Calu3 (cell line): ENCODE measurements around the gene BEST2. TPM values are rescaled to one million over a fixed set of nuclear protein-coding genes. Genes with fewer than 3 reads are reported as not detected.

Experiments used
- BruUV-seq: library from RNA; stranded (reverse); fragments of 400-500 nt; replicated peaks from 2 replicates; lab custom pipeline; 2021; lab: Mats Ljungman, UMichigan
- CTCF ChIA-PET: fragments of 300-600 bp; sonication (Branson Sonifier 250); formaldehyde crosslinking; loops from one replicate; lab custom pipeline; 2022; ENCODE audit warnings: antibody characterized with exemption; lab: Charles Lee
- DNase-seq: peaks from one replicate; pipeline ENCODE4 v3.0.0; 2022
- H3K27ac Mint-ChIP-seq: one replicate; pipeline ENCODE4 v1.8.0; 2022; ENCODE audit warnings: mixed read lengths; ENCODE audit not compliant: unreplicated experiment
- H3K27me3 Mint-ChIP-seq: one replicate; pipeline ENCODE4 v1.8.0; 2022; ENCODE audit warnings: mixed read lengths; ENCODE audit not compliant: unreplicated experiment
- H3K36me3 Mint-ChIP-seq: one replicate; pipeline ENCODE4 v1.8.0; 2022; ENCODE audit warnings: mild to moderate bottlenecking, moderate library complexity, mixed read lengths; ENCODE audit not compliant: insufficient read depth, unreplicated experiment
- H3K4me1 Mint-ChIP-seq: one replicate; pipeline ENCODE4 v1.8.0; 2022; ENCODE audit warnings: mild to moderate bottlenecking, low read depth, mixed read lengths; ENCODE audit not compliant: unreplicated experiment
- H3K4me3 Mint-ChIP-seq: one replicate; pipeline ENCODE4 v1.8.0; 2022; ENCODE audit warnings: mild to moderate bottlenecking, low read depth, moderate library complexity, mixed read lengths; ENCODE audit not compliant: unreplicated experiment
- H3K9me3 Mint-ChIP-seq: one replicate; pipeline ENCODE4 v1.8.0; 2022; ENCODE audit warnings: low read depth, mixed read lengths; ENCODE audit not compliant: unreplicated experiment
- intact Hi-C: fragments of 100-400 bp; cut with micrococcal nuclease; formaldehyde crosslinking; loops from one replicate; pipeline ENCODE4 v1.10.0; 2022; ENCODE audit not compliant: unreplicated experiment
- total RNA-seq: library from RNA; stranded (reverse); gene quantifications from 2 replicates; pipeline ENCODE4 v1.2.3, GENCODE V29; 2022
- TF ChIP-seq, protein P1 (sequence below): fragments of 200-600 bp; IDR thresholded peaks from one replicate; pipeline ENCODE4 v1.8.0; 2022; ENCODE audit warnings: antibody characterized with exemption; ENCODE audit not compliant: unreplicated experiment

BEST2 gene
- total RNA-seq, 1 experiment from 2014 or later = not detected

DNA sequence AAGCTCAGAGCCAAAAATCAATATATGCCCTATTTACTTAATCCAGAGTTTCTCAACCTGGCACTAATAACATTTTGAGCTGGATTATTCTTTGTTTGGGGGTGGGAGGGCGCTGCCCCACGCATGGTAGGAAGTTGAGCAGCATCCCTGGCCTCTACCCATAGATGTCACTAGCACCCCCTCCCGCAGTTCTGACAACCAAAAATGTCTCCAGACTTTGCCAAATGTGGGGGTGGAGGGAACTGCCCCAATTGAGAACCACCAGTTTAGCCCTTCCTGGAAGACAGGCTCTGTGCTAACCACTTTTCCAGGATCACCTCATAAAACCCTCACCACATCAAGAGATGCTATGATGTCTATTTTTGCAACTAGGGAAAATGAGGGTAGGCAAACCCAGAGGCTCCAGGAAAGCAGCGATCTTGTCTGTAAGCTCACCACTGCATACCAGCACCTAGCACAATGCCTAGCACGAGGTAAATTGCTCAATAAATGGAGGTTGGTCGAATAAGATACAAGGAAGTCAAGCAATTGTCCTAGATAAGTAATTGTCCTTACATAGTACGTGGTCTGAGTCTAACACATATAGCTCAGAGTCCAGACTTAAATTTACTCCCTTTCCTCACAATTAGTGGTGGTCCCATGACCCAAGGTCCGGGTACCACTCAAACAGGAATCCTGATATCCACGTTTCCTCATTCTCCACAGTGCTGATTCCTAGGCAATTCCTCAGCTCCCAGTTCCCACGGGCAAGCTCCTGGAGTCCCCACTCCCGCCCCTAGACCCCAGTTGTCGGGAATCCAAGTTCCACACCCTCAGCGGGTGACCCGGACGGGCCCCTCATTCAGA lies 18.0 kb upstream of the BEST2 start:
- Mint-ChIP-seq H3K4me3 (peak overlapping the region; percentile 80), H3K36me3 (peaks cover 54% of the 10 kb centered on the region), H3K27me3 (no peaks in the 10 kb centered on the region), H3K4me1 (peaks cover 15% of the 10 kb centered on the region), H3K27ac (no peak overlapping the region), H3K9me3 (no peaks in the 10 kb centered on the region)
- CTCF ChIA-PET = interaction anchor here (0.6 to 1.4 kb wide), 3 partner anchors 11 to 64 kb away, joined by 3 to 4 read pairs (median 3); no protein-coding TSS in a partner anchor
- TF ChIP-seq, protein P1, sequence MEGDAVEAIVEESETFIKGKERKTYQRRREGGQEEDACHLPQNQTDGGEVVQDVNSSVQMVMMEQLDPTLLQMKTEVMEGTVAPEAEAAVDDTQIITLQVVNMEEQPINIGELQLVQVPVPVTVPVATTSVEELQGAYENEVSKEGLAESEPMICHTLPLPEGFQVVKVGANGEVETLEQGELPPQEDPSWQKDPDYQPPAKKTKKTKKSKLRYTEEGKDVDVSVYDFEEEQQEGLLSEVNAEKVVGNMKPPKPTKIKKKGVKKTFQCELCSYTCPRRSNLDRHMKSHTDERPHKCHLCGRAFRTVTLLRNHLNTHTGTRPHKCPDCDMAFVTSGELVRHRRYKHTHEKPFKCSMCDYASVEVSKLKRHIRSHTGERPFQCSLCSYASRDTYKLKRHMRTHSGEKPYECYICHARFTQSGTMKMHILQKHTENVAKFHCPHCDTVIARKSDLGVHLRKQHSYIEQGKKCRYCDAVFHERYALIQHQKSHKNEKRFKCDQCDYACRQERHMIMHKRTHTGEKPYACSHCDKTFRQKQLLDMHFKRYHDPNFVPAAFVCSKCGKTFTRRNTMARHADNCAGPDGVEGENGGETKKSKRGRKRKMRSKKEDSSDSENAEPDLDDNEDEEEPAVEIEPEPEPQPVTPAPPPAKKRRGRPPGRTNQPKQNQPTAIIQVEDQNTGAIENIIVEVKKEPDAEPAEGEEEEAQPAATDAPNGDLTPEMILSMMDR = peak; percentile 50
- TSS peak; percentile 40 for BruUV-seq
- peak; percentile 33 for DNase-seq
- intact Hi-C loops = no loop called here

DNA sequence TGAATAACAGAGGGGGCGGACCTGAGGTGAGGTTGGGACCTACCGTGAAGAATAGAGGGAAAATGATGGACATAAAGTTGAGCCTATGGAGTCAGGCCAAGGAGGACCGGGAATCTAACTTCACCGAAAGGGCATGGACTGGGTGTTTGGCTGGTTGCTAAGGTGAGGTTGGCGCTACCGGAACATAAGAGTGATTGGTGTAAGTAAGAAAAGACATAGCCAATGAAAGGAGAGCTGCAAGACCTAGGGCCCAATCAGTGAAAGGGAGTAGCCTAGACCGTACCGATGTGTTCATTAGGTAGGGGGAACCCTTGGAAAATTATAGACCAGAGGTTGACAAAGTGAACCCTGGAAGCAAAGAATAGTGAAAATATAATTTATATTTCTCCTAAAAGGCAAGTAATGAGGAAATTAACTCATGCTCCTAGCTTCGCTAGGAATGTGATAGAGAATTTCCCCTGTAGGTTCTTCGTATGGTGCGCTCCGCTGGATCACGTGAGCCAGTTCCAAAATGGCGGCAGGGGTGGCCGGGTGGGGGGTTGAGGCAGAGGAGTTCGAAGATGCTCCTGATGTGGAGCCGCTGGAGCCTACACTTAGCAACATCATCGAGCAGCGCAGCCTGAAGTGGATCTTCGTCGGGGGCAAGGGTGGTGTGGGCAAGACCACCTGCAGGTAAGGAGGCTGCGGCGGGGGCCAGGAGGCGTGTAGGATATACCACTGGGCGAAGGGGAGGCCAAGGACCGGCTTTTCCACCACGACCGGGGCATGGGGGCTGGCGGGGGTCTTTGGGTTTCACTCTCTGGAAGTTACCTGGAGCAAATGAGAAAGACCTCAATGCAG lies 14.4 kb upstream of the BEST2 start, which contains the start of gene GET3:
Gene GET3, plus strand, starts transcription at position 503 of the 840 bp plus-strand sequence. Its CDS starts 9 bp downstream, at position 512.
- Mint-ChIP-seq H3K27me3 (no peaks in the 10 kb centered on the region), H3K9me3 (no peaks in the 10 kb centered on the region), H3K27ac (peak within 1 kb of the TSS; percentile 95), H3K4me3 (peak within 1 kb of the TSS; percentile 90), H3K36me3 (peaks cover 70% of the 10 kb centered on the region), H3K4me1 (peaks cover 19% of the 10 kb centered on the region)
- no TSS peak for BruUV-seq
- TF ChIP-seq, protein P1 = no peak
- CTCF ChIA-PET = interaction anchor here (0.5 to 1.0 kb wide), 3 partner anchors 10 to 1645 kb away, joined by 3 read pairs; no protein-coding TSS in a partner anchor
- intact Hi-C loops = no loop called here
- peak; percentile 88 for DNase-seq

DNA sequence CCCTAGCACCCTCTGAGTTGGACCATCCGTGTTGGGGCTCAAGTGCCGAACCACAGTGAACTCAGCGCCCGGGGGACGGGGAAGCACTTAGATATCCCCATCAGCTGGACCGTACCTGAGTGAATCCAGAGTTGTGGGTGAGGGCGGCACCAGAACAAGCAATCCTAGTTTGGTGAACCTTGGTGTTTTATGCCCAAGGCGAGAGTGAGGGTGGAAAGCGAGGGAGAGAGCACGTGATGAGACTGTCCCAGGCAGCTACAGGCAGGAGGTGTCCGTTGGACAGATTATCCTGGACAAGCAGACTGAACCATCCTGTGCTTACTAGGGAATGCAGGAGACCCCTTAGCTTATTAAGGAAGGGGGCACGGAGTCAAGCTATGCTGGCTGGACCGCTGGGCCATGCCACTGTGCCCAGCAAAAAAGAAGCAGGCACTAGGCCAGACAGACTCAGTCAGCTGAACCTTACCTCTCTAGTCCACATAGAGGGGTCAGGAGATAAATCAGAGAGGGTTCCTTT lies 13.7 kb upstream of the BEST2 start:
- TF ChIP-seq, protein P1 = no peak
- Mint-ChIP-seq H3K9me3 (no peaks in the 10 kb centered on the region), H3K4me3 (peak overlapping the region; percentile 90), H3K4me1 (peaks cover 15% of the 10 kb centered on the region), H3K27me3 (no peaks in the 10 kb centered on the region), H3K36me3 (peaks cover 68% of the 10 kb centered on the region), H3K27ac (peak overlapping the region; percentile 95)
- intact Hi-C loops = no loop called here
- CTCF ChIA-PET = no interaction called here
- TSS peak; percentile 35 for BruUV-seq
- DNase-seq = no peak

DNA sequence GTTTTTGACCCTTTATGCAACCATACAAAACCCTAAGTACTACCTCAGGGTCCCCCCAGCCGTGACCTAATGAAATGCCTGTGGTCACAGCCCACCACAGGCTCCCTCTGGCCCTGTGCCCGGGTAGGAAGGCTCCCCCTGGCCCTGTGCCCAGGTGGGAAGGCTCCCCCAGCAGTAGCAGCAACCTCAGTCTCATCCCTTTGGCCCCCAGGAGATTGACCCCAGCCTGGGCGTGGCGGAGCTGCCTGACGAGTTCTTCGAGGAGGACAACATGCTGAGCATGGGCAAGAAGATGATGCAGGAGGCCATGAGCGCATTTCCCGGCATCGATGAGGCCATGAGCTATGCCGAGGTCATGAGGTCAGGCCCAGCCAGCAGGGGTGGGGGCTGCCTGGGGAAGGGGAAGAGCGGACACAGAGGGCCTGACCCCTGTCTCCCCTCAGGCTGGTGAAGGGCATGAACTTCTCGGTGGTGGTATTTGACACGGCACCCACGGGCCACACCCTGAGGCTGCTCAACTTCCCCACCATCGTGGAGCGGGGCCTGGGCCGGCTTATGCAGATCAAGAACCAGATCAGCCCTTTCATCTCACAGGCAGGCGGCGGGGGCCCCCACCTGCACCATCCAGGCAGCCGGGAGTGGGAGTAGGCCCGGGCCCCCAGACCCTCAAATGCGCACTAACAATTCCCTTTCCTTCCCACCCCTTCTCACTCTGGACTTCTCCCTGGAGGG lies 6.3 kb upstream of the BEST2 start:
- CTCF ChIA-PET = no interaction called here
- Mint-ChIP-seq H3K27ac (no peak overlapping the region), H3K36me3 (peaks cover 44% of the 10 kb centered on the region), H3K4me1 (peaks cover 10% of the 10 kb centered on the region), H3K9me3 (peaks cover 3% of the 10 kb centered on the region), H3K4me3 (no peak overlapping the region), H3K27me3 (peaks cover 13% of the 10 kb centered on the region)
- no TSS peak for BruUV-seq
- intact Hi-C loops = no loop called here
- TF ChIP-seq, protein P1 = no peak
- DNase-seq = no peak
